Epidermal melanocyte (primary cell): ENCODE measurements around the gene FAM174C.
"Not testable (repeated sequence)": the region's sequence is repeated elsewhere in the genome, so short reads cannot be mapped to it uniquely, and the experiment has no call there.

Experiments used
- DNase-seq: peaks from one replicate; pipeline ENCODE4 v3.0.0; 2011; ENCODE audit warnings: low spot score; ENCODE audit not compliant: insufficient read length

The FAM174C gene

GRCh38 chr19:1237027-1237659, 38.2 kb upstream of the FAM174C start:
- DNase-seq: no peak

DNA sequence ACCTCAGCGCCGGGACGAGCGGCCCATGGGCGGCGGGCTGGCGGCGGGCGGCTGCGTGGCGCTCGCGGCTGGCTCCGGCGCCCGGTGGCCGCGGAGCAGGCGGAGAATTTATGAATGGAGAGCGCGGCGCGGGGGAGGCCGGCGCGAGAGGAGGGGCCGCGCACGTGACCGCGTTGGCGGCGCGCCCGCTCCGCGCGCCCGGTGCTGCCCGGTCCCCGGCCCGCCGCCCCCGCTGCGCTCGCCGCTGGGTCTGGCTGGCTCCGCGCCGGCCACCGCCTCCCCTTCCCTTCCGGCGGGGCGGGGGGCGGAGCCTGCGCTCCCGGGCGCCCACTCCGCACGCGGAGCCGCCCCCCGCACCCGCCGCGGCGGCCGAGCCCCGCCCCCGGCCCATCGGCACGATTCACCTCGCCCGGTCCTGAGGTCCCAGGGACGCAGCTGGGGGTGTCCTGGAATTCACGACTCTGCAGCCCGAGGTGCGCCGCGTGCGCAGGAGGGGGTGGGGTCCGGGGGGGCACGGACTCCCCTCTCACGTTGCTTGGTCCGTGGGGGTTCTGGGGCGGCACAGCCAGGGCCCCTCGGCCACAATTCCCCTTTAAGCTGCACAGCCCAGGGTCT, 37.5 kb upstream of the FAM174C start, which contains the start of gene CBARP:
Gene CBARP (minus strand): TSS at position 252 of the 615 bp plus-strand sequence. CDS start 1,905 bp downstream, outside the sequence.
- no peak for DNase-seq

GRCh38 chr19:1238369-1239303, 36.7 kb upstream of the FAM174C start:
- no peak for DNase-seq

DNA sequence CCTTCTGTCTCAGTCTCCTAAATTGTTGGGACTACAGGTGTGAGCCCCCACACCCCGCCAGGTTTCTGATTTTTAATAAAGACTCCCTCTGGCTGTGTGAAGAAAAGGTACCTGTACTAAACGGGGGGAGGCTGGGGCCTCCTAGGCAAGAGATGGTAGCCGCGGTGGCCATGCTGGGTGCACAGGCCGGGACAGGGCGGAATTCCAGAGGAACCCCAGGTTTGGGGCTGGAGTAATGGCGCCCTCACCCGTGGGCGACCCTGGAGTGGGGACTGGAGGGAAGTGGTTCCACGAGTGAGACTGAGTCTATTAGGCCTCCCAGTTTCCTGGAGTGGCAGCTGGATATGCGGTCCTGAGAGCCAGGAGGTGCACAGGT, 35.9 kb upstream of the FAM174C start:
- DNase-seq: no peak

DNA sequence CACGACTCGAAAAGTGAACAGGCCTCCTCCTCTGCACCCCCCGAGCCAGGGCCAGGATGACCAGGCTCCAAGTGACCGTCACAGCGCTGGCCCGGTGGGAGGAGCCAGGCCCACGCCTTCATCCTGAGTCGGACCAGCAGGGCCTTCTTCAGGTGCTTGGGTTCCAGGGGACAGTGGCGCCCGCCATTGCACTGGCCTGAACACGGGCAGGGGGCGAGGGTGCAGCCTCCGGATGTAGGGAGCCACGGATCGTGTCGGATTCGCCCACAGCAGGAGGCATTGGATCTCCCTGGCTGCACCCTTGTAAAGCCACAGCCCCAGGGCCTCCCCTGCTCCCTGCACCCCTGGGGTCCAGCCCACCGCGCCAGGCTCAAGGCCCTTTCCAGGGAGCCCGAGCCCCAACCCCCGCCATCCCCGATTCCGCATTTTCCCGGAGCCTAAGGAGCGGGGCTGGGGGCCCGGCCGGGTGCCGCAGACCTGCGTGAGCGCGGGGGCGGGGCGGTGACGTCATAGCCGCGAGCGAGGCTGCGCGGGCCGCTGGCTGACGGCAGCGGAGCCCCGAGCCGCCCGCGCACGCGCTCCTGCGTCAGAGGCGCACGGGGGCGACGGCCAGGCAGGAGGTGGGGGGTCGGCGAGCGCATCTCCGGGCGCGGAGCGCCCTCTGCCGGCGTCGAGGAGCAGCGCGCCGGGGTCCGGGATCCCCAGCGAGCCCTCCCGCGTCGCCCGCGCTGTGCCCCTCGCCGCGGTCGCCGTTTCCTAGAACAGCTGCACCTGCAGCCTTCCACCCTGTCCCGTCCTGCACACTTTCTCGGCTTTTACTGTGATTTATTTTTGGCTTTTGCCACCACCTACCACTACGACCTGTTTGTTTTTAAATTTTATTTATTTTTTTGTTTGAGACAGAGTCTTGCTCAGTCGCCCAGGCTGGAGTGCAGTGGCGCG, 35.3 kb upstream of the FAM174C start:
- DNase-seq: peak; percentile 100

DNA sequence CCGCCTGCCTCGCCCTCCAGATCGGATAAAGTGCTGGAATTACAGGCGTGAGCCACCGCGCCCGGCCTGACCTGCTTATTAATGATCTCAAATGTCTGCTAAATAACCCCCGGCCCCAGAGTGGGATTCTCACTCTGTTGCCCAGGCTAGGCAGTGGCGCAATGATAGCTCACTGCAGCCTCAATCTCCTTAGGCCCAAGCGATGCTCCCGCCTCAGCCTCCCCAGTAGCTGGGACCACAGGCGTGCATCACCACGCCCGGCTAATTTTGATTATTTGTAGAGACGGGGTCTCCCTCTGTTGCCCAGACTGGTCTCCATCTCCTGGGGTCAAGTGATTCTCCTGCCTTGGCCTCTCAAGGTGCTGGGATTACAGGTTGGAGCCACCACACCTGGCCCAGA, 34.4 kb upstream of the FAM174C start:
- no peak for DNase-seq

DNA sequence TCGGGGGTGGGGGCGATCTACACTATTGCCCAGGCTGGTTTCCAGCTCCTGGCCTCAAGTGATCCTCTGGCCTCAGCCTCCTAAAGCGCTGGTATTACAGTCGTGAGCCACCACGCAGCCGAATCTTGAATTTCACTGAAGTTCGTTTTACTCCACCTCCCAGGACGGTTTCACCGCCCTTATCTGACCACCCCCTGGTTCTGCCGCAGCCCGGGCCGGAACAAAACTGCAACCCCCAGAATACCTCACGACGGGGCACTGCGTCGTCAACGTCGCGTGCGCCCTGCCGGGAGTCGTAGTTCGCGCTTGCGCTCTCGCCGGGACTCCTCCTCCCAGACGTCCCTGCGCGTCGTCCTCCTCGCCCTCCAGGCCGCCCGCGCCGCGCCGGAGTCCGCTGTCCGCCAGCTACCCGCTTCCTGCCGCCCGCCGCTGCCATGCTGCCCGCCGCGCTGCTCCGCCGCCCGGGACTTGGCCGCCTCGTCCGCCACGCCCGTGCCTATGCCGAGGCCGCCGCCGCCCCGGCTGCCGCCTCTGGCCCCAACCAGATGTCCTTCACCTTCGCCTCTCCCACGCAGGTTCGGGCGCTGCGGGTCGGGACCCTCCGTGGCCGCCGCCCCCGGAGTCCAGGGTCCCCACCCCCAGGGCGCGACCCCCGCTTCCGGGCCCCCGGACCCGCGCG, 33.8 kb upstream of the FAM174C start, which contains the start of gene ATP5F1D:
Gene ATP5F1D (plus strand): TSS at position 335 of the 679 bp plus-strand sequence. CDS start 100 bp downstream, at position 435.
- peak; percentile 100 for DNase-seq

GRCh38 chr19:1243768-1244692, 31.3 kb upstream of the FAM174C start:
- DNase-seq: peak; percentile 97

DNA sequence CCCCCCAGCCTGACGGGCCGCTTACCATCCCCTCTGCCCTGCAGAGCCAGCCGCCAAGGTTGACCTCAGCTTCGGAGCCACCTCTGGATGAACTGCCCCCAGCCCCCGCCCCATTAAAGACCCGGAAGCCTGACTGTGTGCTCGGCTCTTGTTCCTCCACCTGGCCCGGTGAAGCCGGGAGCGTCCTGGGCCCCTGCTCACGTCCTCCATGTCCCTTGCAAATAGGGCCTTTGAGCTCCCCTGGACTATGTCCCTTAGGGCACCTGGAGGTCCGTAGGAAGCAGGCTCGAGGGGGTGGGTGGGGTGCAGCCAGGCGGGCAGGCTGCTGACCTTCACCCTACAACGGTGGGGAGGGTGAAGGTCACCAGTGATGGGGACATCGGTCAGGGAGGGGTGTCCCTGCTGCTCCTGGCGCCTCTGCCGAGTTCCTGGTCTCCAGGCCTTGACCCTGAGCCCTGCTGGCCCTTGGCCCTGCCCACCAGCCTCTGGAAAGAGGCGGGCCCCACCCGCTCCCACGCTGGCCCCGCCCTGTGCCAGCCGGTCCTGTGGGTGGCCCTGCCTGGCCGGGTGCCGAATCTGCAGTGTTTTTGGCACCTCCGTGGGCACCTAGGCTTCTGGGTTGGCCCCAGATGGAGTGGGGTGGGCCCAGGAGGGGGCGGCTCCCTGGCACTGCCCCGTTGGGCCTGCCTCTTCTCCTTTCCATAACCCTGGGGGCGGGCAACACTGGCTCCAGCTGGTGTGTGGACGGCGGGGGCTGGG, 30.5 kb upstream of the FAM174C start:
- DNase-seq: no peak

DNA sequence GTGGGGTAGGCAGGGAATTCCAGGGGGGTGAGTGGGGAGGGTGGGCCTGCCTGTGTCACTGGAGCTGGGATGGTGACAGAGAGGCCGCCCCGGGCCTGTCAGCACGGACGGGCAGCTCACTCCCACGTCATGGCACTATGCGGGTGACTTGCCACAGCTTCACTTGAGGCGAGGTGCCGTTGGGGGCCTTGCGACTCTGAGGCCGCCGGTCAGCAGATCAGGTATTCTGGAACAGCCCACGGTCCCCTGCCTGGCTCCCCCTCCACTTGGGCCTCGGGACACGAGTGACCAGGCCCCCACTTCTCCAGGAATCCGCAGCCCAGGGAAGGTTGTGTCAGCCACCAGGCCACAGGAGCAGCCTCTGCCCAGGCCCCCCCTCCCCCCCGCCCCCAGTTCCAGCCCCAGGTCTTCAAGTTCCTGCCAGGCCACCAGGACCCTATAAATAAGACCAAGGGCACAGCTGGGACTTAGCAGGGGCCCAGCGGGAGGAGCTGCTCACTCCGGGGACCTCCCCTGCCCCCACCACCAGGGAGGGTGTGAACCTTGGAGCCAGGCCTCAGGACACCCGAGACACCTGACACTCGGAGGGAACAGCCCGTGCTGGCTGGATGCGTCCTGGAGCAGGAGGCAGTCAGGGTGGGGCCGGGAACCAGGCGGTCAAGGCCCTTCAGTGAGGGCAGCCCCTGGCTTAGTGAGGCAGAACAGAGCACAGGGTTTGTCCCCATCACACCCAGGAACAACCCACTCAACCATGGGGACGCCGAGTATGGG, 29.7 kb upstream of the FAM174C start:
- DNase-seq: no peak

DNA sequence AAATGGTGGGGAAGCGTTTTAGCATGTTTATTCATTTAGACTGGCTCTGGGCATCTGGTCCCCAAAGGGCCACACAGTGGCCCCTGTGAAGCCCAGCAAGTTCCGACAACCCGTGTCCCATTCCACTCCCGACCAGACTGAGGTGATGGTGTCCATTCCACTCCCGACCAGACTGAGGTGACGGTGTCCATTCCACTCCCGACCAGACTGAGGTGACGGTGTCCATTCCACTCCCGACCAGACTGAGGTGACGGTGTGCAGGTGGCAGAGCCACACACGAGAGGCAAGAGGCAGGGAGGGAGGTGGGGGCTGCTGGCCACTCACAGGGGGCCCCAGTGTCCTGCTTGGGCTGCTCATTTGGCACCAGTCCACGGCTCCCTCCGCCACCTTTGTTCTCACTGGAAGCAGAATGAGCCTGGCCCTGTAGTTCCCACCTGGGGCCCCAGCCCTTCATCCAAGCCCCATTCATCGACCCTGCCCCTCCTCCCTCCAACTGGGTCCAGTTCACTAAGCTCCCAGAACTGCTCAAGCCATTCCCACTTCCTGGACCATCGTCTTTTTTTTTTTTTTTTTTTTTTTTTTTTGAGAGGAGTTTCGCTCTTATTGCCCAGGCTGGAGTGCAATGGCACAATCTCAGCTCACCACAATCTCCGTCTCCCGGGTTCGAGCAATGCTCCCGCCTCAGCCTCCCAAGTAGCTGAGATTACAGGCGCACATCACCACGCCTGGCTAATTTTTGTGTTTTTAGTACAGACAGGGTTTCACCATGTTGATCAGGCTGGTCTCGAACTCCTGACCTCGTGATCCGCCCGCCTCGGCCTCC, 28.9 kb upstream of the FAM174C start:
- not testable (repeated sequence) for DNase-seq

GRCh38 chr19:1247748-1248138, 27.6 kb upstream of the FAM174C start:
- DNase-seq: no peak

GRCh38 chr19:1248139-1248785, 27.1 kb upstream of the FAM174C start, which contains the start of gene MIDN:
Gene MIDN (plus strand): TSS chr19:1248583. CDS start chr19:1250297, 1,714 bp downstream.
- no peak for DNase-seq

DNA sequence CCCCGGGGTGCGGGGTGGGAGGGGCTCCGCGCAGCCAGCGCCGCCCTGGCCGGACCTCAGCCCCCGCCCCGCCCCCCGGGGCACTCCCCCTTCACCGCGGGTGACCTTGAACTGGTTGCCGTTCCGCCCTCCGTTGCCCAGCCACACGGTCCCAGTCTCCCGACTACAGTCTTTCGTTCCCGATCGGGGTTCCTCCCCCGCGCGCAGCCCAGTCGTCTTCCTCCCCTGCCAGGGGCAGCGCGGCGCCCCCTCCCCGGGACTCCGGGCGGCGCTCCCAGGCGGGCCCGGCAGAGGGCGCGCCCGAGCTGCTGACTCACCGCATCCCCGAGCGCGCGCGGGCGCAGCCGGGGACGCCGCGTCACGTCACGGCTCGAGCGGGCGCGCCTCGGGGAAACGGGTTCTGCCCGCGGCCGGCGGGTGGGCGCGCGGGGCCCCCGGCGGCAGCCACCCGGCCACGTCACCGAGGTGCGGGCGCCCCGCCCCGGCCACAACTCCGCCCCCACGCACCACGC, 26.5 kb upstream of the FAM174C start:
- no peak for DNase-seq

- peak; percentile 92 for DNase-seq
Measured at GRCh38 chr19:1249298-1249989, 25.9 kb upstream of the FAM174C start.
